Measurements from ENCODE around the gene LGALS1.

The LGALS1 gene

DNA sequence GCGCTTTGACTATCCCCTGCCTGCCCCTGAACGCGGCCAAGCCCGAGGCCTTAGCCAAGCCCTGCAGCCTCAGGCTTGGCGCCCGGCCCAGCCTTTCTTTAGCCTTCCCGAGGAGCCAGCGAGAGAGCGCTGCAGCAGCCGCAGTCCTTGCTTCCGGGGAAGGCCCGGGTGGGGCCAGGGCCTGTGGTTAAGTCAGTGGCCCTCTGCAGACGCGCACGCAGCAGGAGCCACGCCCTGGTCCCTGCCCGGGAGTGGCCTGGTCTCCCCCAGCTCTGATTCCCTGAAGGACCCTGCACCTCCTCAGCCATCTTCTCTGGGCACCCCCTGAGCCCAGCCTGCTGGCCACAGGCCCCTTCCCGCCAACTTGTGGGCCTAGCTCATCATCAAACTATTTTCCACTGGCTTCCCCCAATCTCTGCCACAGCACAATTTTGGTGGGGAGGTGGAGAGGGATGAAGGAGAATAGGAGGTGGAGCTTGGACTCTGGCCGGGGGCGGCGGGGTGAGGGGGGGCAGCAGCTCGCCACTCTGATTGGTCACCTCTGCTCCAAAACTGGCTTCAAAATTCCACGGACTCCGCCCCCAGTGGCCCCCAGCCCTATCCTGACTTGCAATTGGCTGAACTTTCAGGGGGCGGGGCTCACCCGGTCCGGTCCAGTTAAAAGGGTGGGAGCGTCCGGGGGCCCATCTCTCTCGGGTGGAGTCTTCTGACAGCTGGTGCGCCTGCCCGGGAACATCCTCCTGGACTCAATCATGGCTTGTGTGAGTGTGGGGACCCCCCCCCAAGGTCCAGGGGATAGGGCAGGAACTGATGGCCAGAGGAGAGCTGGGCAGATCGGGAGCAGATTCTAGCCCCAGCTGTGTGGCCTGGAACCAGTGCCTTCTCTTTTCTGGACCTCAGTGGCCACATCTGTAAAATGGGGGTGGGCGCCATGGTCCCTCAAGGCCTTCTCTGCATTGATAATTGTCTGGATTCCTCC is at the start of gene LGALS1:
Gene LGALS1 (plus strand): TSS at position 686 of the 979 bp plus-strand sequence. CDS start 67 bp downstream, at position 753.
- DNase-seq, result peak; percentile 99

DNA sequence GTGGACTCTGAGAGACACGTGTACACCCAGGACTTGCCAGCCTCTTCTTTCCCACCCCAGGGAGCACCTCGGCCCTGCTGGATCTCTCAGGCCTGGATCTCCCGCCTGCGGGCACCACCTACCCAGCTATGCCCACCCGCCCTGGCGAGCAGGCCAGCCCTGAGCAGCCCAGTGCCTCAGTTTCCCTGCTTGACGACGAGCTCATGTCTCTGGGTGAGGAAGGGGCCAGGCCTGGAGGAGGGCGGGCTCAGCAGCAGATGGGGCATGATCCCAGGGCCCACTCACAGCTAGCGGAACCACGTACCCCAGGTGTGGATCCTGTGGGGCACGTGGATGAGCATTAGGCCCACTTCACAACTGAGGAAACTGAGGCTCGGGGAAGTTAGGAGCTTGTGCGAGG is 49.7 kb upstream of the LGALS1 start:
- no peak for DNase-seq

DNA sequence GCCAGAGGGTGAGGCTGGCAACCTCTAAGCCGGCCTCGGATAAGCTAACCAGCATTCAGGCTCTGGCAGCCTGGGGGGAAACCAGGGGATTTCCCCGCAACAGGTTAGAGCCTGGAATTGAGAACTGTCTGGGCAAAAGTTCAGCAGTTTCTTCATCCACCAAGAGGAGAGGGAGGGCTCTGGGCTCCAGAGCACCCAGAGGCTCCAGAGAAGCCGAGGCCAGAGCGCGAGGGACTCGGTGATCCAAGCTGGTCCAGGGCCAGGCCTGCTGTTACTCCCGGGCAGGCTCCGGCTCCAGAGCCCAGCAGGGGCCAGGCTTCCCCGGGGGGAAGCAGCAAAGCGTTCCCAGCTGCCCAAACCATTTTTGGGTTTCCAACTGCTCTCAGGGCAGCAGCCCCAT is 49.3 kb upstream of the LGALS1 start:
- DNase-seq, result no peak

DNA sequence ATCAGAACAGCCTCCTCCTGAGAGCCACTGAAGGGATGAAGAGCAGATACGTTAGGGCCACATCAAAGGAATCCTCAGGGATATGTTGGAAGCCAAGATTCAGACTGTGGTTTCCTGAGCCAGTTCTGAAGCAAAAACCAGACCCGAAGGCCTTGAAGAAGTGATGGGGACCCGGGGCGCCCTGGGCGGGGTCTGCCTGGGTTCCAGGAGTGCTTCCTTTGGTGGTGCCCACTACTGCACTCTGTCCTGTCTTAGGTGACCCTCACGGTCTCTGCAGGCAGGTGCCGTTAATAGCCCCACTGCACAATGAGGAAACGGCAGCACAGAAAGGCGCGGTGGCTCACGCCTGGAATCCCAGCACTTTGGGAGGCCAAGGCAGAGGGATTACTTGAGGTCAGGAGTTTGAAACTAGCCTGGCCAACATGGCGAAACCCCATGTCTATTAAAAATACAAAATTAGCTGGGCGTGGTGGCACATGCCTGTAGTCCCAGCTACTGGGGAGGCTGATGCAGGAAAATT is 48.8 kb upstream of the LGALS1 start:
- no peak for DNase-seq

DNA sequence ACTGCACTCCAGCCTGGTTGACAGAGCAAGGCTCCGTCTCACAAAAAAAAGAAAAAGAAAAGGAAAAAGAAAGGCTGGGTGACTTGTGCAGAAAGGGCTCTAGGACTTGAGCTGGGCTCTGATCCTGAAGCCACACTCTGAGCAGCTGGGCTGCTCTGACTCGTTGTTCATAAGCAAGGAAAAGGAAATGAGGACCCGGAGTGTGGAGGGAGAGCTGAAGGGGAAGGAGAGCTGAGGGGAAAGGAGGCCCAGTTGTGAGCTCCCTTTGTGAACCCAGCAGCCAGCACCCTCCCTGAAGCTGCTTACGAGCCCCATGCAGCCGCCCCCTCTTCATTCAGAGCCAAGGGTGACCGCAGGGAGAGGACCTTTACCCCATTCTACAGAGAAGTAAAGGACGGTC is 48.3 kb upstream of the LGALS1 start:
- DNase-seq, result no peak

DNA sequence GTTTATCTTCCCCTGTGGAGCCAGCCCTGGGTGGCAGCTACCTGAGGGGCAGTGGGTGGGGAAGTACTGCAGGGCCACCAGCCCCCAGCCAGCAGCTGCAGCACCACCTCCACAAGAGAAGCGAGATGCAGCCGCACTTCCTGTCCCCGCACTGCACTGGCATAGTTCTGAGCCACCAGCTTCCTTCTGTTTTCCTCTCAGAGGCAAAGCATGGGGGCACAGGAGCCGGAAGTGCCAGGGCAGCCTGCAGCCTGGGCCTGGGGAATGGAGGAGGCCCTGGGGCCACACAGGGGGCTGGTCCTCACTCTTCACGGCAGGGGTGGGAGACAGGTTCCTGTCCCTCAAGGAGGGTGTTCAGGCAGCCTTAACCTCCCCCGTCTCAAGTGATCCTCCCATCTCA is 47.9 kb upstream of the LGALS1 start:
- no peak for DNase-seq

DNA sequence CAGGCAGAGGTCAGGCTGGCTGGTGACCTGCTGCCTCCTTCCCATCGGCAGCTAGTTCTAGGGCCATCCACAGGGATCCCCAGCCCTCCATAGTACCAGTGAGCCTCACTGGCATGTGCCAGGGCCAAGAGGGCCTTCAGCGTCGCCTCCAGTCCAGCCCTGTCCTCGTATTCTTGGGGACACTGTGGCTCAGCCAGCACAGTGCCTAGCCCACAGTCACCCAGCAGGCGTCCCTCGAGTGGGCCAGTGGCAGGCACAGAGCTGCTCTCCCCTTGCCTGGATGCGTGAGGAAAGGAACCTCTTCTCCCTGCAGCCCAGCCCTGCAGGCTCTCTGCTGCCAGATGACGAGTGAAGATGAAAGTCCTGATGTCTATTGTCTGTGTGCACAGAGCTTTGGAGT is 46.6 kb upstream of the LGALS1 start:
- no peak for DNase-seq

DNA sequence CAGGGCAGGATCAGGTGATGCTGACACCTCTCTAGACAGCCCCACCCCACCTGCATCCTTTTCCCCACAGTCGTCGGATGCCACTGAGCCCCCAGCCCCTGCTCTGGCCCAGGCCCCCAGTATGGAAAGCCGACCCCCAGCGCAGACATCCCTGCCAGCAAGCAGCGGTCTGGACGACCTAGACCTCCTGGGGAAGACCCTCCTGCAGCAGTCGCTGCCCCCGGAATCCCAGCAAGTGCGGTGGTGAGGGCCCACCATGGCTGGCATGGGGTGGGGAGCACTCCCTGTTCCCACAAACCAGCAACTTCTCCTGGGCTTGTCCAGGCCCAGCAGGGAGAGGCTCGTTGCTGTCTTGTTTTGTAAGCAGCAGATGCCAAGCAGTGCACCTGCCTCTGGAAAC is 45.5 kb upstream of the LGALS1 start:
- no peak for DNase-seq

DNA sequence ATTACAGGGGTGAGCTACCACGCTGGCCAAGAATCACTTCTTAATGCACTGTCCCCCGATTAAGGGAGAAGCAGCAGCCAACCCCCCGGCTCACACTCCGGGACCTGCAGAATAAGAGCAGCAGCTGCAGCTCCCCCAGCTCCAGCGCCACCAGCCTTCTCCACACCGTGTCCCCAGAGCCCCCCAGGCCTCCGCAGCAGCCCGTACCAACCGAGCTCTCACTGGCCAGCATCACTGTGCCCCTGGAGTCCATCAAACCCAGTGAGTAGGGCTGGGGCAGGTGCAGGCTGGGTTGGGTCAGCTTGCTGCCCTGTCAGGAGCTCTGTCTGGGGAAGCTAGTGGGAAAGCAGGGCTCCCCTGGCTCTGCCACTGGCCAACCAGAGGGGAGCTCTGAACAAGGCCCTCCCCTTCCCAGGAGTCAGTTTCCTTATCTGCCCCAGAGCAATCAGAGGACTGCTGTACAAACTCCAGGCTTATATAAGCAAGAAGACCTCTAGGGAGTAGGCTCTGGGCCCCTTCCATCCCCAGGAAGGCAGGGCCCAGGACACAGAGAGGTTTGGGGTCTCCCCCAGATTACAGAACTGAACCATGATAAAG is 44.5 kb upstream of the LGALS1 start:
- DNase-seq, result no peak

DNA sequence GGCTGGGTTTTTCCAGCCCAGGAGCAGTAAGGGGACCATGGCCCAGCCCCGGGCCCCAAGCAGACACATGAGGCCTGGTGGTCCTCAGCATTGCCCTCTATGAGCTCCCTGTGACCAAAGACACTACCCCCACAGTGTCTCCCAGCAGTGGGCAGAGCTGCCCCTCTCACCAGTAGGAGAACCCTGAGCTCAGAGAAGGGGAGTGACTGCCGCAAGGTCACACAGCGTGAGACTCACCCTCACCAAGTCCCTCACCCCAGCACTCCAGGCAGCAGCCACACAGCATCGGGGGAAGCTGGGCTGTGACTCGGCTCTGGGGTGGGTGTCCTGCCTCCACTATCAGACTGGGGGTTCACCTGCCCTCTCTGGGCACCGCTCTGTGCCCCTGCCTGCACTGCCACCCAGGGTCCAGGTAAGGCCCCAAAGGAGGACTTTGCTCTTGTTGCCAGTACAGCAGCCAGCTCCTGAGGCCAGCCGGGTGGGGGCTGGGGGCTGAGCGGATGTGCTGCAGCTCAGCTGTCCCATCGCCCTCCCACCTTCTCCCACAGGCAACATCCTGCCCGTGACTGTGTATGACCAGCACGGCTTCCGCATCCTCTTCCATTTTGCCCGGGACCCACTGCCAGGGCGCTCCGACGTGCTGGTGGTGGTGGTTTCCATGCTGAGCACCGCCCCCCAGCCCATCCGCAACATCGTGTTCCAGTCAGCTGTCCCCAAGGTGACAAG is 43.8 kb upstream of the LGALS1 start:
- no peak for DNase-seq

DNA sequence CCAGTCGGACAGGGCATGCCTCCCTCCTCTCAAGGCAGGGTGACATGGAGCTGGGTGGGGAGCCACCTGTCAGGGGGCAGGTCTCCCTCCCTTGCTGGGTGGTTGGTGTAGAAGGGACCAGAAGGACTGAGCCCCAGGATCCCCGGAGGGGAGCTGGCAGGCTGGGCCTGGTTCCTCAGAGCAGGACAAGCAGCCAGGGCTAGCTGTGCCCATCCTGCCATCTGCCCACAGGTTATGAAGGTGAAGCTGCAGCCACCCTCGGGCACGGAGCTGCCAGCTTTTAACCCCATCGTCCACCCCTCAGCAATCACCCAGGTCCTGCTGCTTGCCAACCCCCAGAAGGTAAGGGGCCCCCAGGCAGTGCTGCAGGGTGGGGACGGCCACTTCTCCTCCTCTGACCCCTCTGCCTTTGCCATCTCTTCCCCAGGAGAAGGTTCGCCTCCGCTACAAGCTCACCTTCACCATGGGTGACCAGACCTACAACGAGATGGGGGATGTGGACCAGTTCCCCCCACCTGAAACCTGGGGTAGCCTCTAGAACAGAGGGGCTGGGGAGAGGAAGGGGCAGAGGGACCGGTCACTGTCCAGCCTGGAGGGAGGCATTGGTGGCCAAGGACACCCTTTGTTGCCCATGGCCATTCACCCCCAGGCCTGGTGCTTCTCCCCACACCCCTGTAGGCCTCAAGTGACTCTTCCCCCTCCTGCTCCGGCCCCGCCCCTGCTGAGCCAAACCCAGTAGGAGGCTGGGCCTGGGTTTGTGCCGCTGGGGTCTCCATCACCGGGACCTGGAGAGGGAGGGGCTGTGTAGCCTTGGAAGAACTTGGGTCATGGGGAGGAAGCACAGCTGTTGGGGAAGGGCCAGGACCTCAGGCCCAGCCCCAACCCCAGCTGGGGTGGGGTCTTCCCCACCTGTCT is 43.0 kb upstream of the LGALS1 start:
- no peak for DNase-seq

DNA sequence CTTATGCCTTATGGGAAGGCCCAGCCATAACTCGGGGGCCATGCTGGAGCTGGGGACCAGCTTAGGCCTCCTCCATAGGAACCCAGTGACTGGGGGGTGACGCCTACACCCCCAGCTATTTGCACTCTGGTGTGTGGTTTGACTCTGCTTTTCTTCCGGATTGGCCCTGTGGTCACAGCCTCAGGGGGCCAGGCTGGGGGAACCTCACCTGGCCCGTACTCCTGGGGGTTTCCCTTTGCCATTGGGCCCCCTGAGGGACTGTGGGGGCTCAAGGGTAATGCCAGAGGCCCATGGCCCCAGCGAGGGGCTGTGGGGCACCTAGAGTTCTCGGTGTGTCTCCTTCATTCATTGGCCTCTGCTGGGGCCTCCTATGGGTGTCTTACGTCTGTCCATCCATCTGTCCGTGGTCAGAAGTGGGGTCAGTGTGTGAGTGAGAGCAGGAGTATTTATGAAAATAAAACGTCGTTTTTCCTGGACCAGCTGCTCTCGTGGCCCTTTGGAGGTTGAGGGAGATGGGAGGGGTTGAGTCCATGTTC is 42.3 kb upstream of the LGALS1 start:
- no peak for DNase-seq

DNA sequence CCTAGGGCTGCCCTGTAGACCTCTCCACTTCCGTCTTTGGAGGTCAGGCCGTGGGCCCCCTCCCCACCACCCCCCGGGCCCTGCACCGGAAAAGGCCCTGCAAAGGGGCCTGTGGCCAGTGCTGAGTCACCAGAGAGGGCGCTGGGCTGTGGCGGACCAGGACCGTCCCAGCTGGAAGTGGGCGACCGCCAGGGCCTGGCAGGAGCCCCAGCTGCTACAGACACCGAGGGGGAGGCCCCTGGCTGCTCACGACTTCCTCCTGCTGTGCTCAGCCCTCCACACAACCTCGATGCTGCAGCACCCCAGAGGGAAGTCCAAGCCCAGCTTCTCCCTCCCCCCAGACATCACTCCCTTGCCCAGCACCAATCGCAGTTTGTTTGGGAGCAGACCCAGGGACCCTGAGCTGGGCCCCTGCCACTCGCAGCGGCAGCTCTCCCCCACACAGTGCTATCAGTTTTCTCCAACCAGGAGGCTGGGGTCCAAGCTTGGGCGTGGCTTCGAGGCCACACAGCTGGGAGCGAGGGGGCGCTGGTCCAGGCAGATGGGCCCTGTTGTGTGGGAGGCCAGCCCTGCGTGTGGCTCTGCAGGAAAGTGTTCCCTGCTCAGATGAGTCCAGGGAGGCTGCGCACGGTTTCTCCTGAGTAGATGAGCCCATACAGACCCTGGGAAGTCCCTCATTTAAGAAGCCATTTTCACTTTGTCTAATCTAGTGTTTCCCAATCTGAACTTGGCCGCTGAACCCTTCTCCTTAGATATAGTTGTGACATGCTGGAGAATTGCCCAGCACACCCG is 41.6 kb upstream of the LGALS1 start:
- DNase-seq, result peak; percentile 86

DNA sequence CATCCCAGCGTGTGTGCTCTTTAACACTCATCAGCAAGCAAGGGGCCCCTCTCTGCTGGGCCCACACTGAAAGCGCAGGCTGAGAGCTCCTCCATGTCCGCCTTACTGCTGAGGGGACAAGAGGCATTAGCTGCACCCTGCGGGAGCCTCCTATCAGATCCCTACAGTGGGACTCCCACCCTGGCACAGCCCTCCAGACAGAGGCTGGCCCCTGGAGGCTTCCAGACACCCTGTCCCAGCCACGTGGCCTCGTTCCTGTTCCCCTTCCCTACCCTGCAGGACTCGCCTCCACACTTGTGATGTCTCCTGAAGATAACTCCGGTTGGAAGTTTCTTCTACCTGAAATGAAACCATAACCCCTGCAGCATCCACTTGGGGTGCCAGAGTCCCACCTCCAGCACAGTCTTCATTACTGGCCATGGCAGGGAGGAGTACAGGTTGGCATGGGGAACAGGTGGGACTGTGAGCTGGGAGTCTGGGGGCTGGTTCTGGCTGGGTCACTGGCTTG is 41.0 kb upstream of the LGALS1 start:
- DNase-seq, result no peak

DNA sequence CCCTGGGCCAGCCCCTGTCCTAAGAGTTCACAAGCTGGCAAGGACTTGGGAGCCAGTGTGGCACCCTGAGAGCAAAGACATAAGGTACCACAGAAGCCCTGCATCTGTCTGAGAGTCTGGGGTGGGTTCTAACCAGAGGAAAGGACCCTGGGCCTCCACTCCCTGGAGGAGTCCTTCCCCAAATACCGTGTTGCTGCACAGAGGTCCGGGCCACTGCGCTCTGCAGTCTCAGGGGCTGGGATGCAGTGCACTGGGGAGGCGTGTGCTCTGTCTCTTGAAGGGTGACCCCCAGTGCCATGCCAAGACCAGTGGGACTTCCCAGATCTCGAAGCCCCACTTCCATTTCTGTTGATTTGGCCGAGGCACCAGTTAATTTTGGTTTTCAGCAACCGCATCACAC is 40.3 kb upstream of the LGALS1 start:
- no peak for DNase-seq

DNA sequence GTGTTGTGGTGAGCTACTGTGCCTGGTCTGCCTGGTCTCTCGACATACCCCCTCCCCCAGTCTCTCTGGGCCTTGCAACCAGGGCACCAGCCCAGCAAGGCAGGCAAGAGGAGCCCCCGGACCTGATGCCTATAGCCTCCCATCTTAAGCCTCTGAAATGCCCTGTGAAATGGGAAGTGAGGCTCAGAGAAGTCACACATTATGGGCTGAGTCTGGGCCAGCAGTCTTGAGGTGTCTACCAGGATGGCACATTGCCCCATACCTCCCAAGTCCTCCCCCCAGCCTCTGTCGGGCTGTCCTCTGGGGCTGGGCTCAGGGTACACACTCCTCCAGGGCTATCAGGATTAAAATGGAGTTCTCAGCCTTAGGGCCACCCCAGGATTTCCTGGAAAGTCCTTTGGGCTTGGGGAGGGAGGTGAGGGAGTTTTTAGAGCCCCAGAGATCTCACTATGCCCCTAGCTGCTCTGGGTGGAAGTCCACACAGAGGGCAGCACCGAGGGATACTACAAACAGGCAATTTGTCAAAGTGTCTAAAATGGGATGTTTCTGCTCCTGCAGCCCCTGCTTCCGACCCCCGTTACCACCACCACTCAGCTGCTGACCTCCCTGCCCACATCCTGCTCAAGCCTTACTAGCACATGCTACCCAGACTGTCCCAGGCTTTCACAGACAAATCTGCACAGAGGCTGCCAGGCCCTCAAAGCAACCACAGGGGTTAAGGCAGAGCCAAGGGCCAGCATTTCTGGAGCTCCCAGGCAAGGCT is 39.1 kb upstream of the LGALS1 start:
- DNase-seq, result peak; percentile 78

DNA sequence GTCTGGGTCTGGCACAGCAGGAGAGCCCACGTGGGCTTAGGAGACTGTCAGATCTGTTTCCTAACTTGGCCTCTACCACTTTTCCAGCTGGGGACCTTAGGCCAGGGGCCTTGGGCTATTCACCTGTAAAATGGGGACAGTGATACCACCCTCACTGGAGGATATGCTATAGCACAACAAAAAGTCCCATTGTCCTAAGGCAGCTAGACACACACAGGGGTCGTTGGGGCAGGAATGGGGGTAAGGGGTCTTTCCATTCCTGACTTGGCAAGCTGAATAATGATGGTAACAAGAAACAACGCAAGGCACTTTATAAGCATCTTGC is 38.5 kb upstream of the LGALS1 start:
- no peak for DNase-seq

DNA sequence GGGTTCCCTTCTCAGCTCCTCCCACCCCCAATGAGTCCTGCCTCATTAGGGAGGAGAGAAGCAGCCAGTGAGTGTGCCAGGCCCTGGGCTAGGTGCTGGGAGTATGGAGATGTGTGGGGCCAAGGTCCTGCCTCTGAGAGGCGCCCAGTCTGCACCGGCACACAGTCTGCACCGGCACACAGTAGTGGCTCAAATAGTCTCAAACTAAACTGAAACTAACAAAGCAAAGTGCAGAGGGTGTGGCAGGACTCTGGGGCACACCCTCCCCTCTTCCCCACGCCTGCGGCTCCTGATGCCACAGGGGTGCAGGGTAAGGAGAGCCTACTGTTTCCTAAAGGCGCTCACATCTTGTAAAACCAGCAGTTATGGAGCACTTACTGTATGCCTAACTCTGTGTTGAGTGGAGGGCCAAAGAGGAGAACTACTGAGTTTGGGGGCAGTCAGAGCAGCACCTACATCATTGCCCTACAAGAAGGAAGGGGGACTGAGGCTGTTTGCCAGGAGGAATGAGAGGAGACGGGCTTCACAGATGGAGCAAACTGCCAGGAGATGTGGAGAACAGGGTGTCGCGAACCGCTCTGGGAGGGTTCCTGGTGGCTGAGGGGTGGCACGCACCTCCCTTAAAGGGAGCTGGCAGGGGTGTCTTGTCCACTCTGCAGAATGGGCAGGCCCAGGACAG is 36.9 kb upstream of the LGALS1 start:
- DNase-seq, result no peak

DNA sequence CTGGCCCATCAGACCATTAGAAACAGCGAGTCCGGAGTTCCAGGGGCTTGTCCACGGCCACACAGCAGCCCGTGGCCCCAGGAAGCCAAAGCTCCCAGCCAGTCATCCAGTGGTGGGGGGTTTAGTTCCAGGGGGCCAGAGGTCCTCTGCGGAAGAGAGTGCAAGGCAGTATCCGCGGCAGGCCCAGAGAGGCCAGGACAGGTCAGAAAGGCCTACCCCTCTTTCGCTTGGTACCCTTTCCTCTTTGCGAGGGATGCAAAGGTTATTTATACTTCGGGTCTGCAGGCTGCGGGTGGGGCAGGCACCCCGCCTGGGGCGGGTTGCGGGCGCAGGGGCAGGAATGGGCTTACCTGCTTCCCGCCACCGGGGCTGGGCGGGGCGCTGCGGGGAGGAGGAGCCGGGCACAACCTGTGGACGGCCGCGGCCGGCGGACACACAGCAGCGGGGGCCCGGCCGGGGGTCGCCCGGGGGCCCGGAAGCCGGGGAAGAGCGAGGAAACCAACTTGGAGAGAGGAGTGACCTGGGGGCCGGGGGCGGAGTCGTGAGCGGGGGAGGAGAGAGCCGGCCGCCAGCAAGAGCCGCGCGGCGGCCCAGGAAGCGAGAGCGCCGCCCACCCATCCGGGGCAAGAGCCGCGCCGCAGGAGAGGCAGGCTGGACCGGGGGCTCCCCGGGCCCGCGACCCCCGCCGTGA is 36.2 kb upstream of the LGALS1 start, which contains the start of gene SH3BP1:
Gene SH3BP1 (plus strand): TSS at position 600 of the 691 bp plus-strand sequence. CDS start 119 bp downstream, outside the sequence.
- DNase-seq, result peak; percentile 61

All from EL (cell line).